Kidney (tissue), 14 donors: ENCODE results near the gene ARX. TPM values are rescaled to one million over a fixed set of nuclear protein-coding genes. Genes with fewer than 3 reads are reported as not detected.

Experiments used
- DNase-seq, 5 donors: peaks; one replicate each; pipeline ENCODE4 v3.0.0-alpha.2; 2013 to 2020
- FAIRE-seq: peaks from 2 replicates; lab custom pipeline; 2012; peaks lifted over from hg19 to GRCh38; lab: Jason Lieb, UNC
- H3K27ac ChIP-seq, 2 donors: one replicate each; pipeline ENCODE4 v1.7.0; 2013; ENCODE audit warnings: low read depth in 2 of 2, low read length in 2 of 2, inconsistent platforms in 1 of 2
- H3K27me3 ChIP-seq: one replicate; pipeline ENCODE4 v1.7.1; 2013; ENCODE audit warnings: low read length, inconsistent platforms; ENCODE audit not compliant: control insufficient read depth, insufficient read depth
- H3K36me3 ChIP-seq, 3 donors: one replicate each; pipeline versions ENCODE4 v1.7.0 to v1.7.1; 2013; ENCODE audit warnings: low read length in 3 of 3, control low read depth in 1 of 3, inconsistent platforms in 1 of 3; ENCODE audit not compliant: insufficient read depth in 3 of 3, control insufficient read depth in 2 of 3
- H3K4me1 ChIP-seq, 3 donors: one replicate each; pipeline versions ENCODE4 v1.7.0 to v1.7.1; 2013; ENCODE audit warnings: low read length in 3 of 3, inconsistent platforms in 1 of 3, low read depth in 1 of 3; ENCODE audit not compliant: control insufficient read depth in 2 of 3, insufficient read depth in 2 of 3
- H3K4me3 ChIP-seq, 3 donors: one replicate each; pipeline versions ENCODE4 v1.7.0 to v1.8.1; 2013; ENCODE audit warnings: low read length in 3 of 3, control low read depth in 1 of 3, inconsistent platforms in 1 of 3
- H3K9ac ChIP-seq, 3 donors: one replicate each; pipeline versions ENCODE4 v1.7.0 to v1.7.1; 2013; ENCODE audit warnings: low read length in 3 of 3, control low read depth in 1 of 3, inconsistent platforms in 1 of 3
- H3K9me3 ChIP-seq, 3 donors: one replicate each; pipeline versions ENCODE4 v1.7.0 to v1.7.1; 2013; ENCODE audit warnings: low read length in 3 of 3, control low read depth in 1 of 3, inconsistent platforms in 1 of 3; ENCODE audit not compliant: control insufficient read depth in 2 of 3, insufficient read depth in 1 of 3
- intact Hi-C: fragments of 100-400 bp; cut with DNase I; formaldehyde crosslinking; loops from one replicate; pipeline ENCODE4 v1.11.1; 2022
- polyA plus RNA-seq: library from polyadenylated mRNA; stranded (reverse); fragments of 350-450 nt; fragmentation: Illumina TruSeq; extraction: RNeasy Lipid Tissue Mini Kit (QIAGEN cat#74804); gene quantifications from one replicate; pipeline ENCODE4 v1.2.3, GENCODE V29; 2014; ENCODE audit warnings: low read depth, low replicate concordance; ENCODE audit not compliant: insufficient read depth
- total RNA-seq: library from RNA; stranded (reverse); fragmentation: NEBNext Ultra II Directional; extraction: Animal tissue kit (Norgen Biotek cat#: 25700); gene quantifications from one replicate; pipeline ENCODE4 v1.2.1, GENCODE V29; 2021
- TF ChIP-seq, protein P1 (sequence below): IDR thresholded peaks from 3 replicates; pipeline ENCODE4 v1.5.1; 2012; ENCODE audit warnings: mild to moderate bottlenecking, moderate library complexity, borderline replicate concordance; ENCODE audit not compliant: insufficient read depth; ENCODE audit errors: extremely low read depth
- donor health status: control.
- donor health status: control.
- donor health status: control.
- donor health status: control.
- donor health status: control.
- donor health status: DM: yes; HTN: yes; CAD: no.
- donor health status: Normal renal cell carcinoma (clear cell type).

The ARX gene
- total and polyA plus RNA-seq, 2 donors from 2014 or later: 0.13 to 0.31 TPM

GRCh38 chrX:25016361-25016671 is 551 bp upstream of the ARX start:
- DNase-seq: no peak
- TF ChIP-seq, protein P1, sequence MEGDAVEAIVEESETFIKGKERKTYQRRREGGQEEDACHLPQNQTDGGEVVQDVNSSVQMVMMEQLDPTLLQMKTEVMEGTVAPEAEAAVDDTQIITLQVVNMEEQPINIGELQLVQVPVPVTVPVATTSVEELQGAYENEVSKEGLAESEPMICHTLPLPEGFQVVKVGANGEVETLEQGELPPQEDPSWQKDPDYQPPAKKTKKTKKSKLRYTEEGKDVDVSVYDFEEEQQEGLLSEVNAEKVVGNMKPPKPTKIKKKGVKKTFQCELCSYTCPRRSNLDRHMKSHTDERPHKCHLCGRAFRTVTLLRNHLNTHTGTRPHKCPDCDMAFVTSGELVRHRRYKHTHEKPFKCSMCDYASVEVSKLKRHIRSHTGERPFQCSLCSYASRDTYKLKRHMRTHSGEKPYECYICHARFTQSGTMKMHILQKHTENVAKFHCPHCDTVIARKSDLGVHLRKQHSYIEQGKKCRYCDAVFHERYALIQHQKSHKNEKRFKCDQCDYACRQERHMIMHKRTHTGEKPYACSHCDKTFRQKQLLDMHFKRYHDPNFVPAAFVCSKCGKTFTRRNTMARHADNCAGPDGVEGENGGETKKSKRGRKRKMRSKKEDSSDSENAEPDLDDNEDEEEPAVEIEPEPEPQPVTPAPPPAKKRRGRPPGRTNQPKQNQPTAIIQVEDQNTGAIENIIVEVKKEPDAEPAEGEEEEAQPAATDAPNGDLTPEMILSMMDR: no peak
- H3K9me3 ChIP-seq: no peaks in the 10 kb centered on the region
- no peak for FAIRE-seq
- H3K4me3 ChIP-seq: no peak overlapping the region
- no peak overlapping the region for H3K27ac ChIP-seq
- H3K36me3 ChIP-seq: no peaks in the 10 kb centered on the region
- H3K4me1 ChIP-seq: no peaks in the 10 kb centered on the region
- intact Hi-C loops: no loop called here
- peaks cover 59% of the 10 kb centered on the region for H3K27me3 ChIP-seq
- H3K9ac ChIP-seq: no peak overlapping the region

GRCh38 chrX:25014366-25014838 is 1.4 kb downstream of the ARX start:
- intact Hi-C loops: no loop called here
- no peak for FAIRE-seq

DNA sequence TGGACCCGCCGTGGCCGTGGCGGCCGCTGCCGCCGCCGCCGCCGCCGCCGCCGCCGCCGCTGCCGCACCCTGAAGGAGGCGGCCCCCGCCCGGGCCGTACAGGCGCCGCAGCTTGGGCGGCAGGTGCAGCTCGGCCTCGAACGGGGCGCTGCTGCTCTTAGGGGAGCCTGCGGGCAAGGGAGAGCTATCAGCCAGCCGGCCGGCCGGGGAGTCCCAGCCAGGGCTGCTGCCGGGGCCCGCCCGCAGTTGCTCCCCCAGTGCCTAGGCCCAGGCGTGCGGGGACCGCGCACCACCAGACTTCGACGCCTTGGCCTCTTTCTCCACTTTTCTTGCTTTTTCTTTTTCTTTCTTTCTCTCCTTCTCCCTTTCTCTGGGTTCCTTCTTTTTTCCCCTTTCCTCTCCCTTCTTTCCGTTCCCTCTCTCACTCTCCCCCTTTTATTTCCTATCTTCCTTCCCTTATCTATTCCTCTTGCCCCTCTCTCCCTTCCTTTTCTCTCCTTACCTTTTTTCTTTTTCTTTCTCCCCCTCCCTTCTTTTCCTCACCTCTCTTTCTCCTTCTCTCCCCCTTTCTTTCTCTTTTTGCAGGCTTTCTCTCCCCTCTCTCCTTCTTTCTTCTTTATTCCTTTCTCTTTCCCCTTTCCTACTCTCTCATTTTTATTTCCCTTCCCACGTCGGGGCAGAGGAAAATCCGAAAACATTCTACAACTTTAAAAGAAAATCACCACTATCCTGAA is 2.0 kb downstream of the ARX start:
- no peaks in the 10 kb centered on the region for H3K4me1 ChIP-seq
- no peaks in the 10 kb centered on the region for H3K36me3 ChIP-seq
- TF ChIP-seq, protein P1: no peak
- H3K4me3 ChIP-seq: no peak overlapping the region
- H3K27me3 ChIP-seq: peaks cover 59% of the 10 kb centered on the region
- H3K9me3 ChIP-seq: no peaks in the 10 kb centered on the region
- FAIRE-seq (no peak), DNase-seq (no peak)
- no peak overlapping the region for H3K9ac ChIP-seq
- intact Hi-C loops: no loop called here
- no peak overlapping the region for H3K27ac ChIP-seq

More at GRCh38 chrX:25014366-25014838, 1.4 kb downstream of the ARX start:
- H3K9ac ChIP-seq: no peak overlapping the region
- H3K4me1 ChIP-seq: no peaks in the 10 kb centered on the region
- no peak overlapping the region for H3K27ac ChIP-seq
- H3K4me3 ChIP-seq: no peak overlapping the region
- no peaks in the 10 kb centered on the region for H3K9me3 ChIP-seq
- no peaks in the 10 kb centered on the region for H3K36me3 ChIP-seq
- TF ChIP-seq, protein P1: no peak
- DNase-seq: no peak
- peaks cover 60% of the 10 kb centered on the region for H3K27me3 ChIP-seq
